MV-4-11 (cell line): ENCODE data around the gene COLQ.
"Not testable (repeated sequence)": the region's sequence is repeated elsewhere in the genome, so short reads cannot be mapped to it uniquely, and the experiment has no call there.

ENCODE experiments used
- DNase-seq: peaks from one replicate; lab custom pipeline; 2025; lab: John Stamatoyannopoulos, UW

COLQ gene

DNA sequence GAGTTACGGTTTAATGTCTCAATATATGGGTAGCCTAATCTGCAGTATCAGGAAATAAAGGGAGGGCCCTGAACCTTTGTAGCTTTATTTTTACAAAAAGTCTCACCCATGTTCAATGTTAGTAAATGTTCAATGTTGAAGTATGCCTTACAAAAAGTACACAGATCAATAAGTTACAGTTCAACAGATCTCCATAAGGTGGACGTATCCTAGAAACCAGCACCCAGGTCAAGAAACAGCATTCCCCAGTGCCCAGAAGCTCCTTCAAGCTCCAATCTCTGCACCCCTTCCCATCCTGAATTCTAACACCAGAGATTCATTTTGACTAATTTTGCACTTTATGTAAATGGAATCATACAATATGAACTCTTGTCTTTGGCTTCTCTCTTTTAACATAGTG, 31.3 kb downstream of the COLQ start:
- no peak for DNase-seq

GRCh38 chr3:15488002-15488401, 33.5 kb downstream of the COLQ start:
- no peak for DNase-seq

DNA sequence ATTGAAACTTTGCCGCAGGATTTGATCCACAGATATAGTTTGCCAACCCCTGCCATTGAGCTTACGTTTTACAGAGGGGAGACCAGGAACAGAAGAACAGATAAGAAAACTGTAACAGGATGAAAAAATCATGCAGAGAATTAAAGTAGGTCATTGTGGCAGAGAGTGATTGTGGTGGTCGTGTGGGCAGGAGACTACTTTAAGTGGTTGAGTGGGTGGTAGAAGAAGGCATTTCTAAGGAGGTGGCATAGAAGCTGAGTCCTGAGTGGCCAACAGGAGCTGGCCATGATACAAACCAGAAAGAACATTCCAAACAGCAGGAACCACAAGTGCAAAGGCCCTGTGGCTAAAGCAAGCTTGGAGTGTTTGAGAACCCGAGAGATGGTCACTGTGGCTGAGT, 34.5 kb downstream of the COLQ start:
- DNase-seq, result no peak

GRCh38 chr3:15486020-15486419, 35.5 kb downstream of the COLQ start:
- no peak for DNase-seq

- DNase-seq, result not testable (repeated sequence)
Measured at GRCh38 chr3:15484551-15484950, 37.0 kb downstream of the COLQ start.

- DNase-seq, result no peak
Measured at GRCh38 chr3:15479400-15480224, 41.9 kb downstream of the COLQ start.

DNA sequence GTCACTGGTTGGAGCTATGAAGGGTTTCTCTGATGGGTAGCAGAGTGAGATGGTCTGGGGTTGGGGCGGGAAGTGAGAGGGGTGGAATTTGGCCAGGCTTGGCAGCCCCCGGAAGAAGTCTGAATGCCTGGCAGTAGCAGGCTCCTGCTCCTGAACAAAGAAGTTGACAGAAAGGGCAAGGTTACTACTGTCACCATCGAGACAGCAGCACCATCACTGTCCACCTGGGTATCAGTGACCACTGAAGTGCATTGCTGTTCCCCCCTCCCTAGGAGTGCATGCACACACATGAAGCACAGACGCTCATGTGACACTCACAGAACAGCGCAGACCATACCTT, 42.9 kb downstream of the COLQ start:
- no peak for DNase-seq

DNA sequence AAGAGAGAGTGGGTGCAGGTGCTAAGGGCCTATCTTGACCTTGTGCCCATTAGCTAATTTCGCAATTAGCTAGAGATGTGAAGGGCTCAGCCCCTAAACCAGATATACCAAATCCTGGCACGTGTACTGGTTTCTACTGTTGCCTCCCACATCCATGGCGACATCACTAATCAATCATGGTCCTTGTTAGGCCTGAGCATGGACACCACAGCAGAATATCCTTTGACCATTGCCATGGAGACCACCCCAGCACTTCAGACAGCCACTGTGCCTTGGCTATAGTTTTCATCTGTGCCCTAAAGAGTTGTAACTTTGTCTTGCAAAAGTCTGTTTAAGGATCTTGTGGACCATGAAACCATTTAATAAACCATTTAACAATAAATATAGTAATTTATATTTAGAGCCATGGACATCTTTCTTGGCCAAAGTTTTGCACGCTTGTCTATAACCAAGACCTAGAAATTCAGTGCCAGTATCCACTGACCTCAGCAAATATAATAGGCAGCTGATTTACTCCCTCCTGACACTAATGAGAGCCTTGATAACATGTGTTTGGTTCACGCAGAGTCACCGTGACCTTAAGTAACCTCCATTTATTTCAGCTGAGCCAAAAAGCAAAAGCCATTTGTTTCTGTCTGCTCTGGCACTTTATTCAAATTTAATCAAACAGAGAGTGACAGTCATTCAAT, 43.4 kb downstream of the COLQ start:
- DNase-seq, result no peak

GRCh38 chr3:15476378-15476777, 45.1 kb downstream of the COLQ start:
- DNase-seq, result no peak

DNA sequence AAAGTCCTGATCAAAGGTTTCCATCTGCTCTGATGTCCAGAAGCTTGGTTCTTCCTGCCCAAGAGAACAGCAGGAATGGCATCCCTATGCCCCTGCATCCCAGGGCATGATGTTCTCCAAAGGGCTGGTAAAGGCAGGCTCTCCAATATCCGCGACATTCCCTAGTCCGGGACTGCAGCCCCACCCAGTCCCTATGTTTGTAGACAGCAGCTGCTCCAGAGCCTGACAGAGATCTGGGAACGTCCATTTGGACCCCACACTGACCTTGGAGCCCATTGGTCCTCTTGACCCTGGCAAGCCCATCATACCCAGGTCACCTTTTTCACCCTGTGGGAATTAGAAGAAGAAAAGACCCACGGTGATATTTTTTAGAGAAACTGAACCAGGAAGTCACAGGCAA, 46.3 kb downstream of the COLQ start:
- no peak for DNase-seq

DNA sequence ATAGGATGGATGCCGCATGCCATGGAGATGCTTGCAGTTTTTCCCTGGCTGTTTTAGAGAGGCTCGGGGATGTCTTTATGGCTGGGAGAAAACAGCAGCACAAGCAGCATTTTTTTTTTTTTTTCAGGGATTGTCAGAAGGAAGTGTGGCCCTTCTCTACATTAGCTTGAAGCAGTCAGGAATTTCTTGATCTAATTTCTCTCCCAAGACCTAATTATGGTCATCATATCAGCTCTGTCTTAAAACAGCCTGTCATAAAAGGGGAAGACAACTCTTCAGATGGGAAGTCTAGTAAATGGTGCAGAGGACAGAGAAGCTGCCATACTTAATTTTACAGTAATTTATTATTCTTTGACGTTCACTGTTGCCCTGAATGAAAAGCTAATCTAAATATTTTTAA, 49.6 kb downstream of the COLQ start:
- DNase-seq, result no peak

DNA sequence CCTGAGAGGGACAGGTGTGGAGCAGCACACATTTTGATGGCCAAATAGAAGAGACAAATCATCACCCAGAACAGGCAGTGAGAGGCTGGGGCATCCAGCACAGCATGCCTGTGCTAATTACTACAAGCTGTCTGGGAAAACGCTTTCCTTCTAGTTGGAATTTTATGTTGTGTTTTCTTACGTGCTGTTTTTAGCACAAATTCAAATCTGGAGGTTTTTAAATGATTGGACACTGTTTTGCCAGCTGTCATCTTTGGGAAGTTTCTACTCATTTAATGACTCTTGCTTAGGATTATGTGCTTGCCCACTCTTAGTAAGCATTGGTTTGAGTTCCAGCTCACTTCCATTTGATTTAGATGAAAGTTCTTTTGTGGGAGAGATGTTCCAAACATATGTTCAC, 50.7 kb downstream of the COLQ start:
- DNase-seq, result no peak

- DNase-seq, result no peak
Measured at GRCh38 chr3:15470261-15470660, 51.2 kb downstream of the COLQ start.

GRCh38 chr3:15467227-15468181, 54.0 kb downstream of the COLQ start:
- no peak for DNase-seq

DNA sequence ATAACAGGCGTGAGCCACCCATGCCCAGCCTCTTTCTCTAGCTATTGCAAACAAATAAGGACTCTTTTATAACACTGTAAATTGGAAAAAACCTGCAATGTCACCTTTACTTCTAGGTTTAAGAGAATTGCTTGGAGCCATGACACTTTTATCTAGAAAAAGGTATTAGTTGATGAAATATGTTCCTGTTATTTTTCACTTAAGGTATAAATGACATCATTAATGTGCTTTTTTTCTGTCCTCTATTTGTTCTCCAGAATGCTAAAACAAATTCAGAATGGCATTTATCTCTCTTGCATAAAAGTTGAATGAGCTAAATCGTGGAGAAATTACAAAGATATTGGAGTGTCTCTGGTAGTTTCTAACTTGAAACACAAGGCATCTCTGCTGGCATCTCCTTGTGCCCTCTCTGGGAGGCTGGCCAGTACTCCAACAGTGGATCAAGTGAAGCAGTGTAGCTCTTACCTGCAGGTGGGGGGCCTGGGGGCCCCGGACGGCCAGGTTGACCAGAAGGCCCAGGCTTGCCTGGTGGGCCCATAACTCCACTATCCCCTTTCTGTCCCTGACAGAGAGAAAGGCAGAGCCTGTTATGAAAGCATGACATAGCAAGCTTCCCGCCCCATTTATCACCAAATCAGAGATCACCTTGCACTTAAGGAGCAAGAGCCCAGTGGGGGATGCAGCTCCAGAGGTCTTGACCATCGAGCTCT, 55.5 kb downstream of the COLQ start:
- DNase-seq, result no peak

DNA sequence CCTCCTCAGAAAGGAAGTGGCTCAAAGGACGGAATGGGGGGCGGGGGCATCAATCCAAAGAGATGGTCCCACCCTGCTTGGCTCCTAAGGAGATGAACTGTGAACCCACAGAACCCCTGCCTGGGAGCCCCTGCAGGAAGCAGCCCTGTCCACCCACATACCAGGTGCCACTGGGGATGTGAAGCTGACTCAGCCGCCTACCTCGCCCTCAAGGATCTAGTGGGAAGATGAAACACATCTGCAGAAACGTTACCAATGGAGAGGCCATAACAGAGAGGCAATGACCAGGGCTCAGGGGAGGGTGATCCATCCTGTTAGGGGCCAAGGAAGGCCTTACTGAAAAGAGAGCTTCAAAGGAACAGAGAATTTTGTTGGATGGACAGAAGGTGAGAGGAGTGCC, 59.1 kb downstream of the COLQ start:
- DNase-seq, result no peak

GRCh38 chr3:15460891-15461531, 60.5 kb downstream of the COLQ start:
- peak; percentile 58 for DNase-seq

DNA sequence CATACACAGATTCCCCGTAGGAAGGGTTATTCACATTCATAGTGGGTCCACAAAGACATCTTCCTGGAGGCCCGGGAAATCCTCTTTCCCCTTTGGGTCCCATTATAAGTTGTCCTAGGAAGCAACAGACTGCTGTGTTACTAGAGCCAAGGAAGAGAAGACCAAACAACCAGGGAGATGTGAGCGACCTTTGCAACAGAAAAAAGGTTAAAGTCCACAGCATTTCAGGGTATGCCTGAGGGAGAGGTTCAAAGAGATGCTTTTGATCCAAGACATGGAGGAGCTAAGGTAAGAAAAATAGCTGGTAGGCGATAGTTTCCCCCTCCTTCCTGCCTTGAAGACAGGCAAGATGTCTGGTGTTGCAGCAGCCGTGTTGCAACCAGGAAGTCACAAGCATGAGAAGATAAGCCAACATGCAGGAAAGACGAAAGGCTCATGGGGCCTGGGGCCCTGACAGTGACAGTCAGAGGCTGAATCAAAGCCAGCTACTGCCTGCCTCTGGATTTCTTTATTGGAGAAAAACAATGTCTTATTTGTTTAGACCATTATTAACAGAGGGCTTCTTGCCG, 63.2 kb downstream of the COLQ start:
- no peak for DNase-seq

DNA sequence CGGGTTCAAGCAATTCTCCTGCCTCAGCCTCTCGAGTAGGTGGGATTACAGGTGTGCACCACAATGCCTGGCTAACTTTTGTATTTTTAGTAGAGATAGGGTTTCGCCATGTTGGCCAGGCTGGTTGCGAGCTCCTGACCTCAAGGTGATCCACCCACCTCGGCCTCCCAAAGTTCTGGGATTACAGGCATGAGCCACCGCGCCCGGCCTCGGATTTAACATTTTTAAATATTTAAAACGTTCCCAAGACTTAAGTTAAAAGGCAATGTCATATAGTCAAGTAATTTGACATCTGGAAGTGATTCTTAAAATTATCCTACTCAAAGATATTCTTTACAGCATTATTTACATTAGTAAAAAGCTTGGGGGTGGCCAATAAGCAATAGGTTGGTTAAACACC, 64.6 kb downstream of the COLQ start:
- not testable (repeated sequence) for DNase-seq

- no peak for DNase-seq
Measured at GRCh38 chr3:15456321-15456720, 65.2 kb downstream of the COLQ start.

- DNase-seq, result no peak
Measured at GRCh38 chr3:15455756-15456155, 65.8 kb downstream of the COLQ start.
